Activated CD4-positive, alpha-beta T cell treated with anti-CD3 and anti-CD28 coated beads, Interleukin-2, amount 50 U/mL, for 1 hour (primary cell): ENCODE data around the gene DOP1B.
"Not testable (repeated sequence)": the region's sequence is repeated elsewhere in the genome, so short reads cannot be mapped to it uniquely, and the experiment has no call there.

ENCODE experiments used
- DNase-seq: peaks from one replicate; pipeline ENCODE4 v3.0.0-alpha.2; 2020

The DOP1B gene

DNA sequence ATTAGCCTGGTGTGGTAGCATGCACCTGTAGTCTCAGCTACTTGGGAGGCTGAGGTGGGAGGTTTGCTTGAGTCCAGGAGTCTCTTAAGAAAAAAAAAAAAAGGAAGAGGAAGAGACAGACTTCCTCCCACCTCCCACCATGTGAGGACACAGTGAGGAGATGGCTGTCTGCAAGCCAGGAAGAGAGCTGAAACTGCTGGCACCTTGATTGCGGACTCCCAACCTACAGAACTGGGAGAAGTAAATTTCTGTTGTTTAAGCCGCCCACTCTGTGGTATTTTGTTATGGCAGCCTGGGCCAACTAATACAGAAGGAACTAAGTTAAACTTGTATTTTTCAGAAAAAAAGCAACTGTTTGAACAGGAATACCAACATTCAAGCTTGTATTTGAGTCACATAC, 21.7 kb downstream of the DOP1B start:
- no peak for DNase-seq

DNA sequence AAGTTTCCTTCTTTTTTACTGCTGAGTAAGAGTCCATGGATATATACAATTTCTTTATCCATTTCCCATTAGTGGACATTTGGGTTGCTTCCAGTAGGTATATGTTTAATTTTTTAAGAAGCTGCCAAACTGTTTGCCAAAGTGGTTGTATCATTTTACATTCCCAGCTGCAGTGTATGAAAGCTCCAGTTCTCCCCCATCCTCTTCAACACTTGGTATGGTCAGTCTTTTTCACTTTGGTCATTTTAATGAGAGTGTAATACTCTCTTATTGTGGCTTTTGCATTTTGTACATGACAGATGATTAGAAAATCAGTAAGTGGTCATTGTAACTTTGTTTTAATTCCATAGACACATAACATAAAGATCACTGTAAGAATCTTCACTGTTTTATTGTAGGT, 22.5 kb downstream of the DOP1B start:
- no peak for DNase-seq

DNA sequence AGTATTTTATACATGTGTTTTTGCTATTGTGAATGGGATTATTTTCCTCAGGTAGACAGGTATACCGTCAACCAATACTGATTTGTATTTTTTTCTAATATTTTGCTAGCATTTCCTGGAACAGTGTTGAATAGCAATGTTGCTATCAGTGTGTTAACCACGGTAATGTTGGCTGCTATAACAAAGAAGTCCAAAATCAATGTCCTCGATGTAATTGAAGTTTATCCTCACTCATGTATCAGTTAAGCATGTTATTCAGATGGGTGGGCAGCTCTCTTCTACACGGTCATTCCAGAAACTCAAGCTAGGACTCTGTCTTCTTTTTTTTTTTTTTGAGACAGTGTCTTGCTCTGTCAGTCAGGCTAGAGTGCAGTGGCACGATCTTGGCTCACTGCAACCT, 24.3 kb downstream of the DOP1B start:
- no peak for DNase-seq

DNA sequence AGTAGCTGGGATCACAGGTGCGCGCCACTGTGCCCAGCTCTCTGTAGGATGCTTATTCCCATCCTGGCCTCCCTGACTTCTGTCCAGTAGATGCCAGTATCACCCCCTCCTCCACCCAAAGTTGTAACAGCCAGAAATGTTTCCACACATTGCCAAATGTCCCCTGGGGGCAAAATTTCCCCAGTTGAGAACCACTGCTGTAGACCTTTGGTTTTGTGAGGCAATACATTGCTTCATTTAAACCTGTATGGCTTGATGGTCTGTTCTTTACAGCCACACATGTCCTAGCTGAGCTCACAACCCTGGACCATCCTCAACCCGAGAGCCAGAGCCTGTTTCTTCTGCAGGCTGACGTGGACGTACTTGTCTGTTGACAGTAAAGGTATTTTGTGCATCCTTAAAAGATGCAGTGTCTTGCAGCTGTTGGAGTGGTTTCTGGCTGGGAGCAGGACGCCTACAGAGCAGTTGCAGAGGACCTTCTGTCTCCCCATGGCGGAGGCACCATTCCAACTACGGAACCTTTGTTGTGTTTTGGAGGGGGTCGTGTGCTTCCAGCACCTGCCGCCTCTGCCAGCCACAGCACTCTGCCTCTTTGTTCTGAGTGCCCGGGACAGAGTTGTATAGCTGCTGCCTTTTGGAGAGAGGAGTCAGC, 26.6 kb downstream of the DOP1B start:
- DNase-seq = no peak

DNA sequence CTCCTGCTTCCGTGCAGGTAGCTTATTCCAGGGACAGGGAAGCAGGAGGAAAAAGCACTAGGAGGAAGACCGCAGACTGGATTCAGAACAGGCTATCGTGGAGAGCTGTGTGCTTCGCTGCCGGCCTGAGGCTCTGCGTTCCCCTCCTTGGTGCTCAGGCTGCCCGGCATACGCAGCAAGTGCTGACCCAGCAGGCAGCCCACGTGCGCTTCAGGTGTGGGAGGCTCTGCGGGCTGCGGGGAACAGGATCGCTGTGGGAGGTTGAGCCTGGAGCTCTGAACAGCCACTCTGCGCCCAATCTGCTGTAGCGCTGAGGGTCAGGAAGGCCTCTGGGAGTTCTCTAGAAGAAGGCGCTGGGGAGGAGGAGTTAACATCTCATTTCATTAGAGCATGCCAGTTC, 27.9 kb downstream of the DOP1B start:
- DNase-seq = no peak

DNA sequence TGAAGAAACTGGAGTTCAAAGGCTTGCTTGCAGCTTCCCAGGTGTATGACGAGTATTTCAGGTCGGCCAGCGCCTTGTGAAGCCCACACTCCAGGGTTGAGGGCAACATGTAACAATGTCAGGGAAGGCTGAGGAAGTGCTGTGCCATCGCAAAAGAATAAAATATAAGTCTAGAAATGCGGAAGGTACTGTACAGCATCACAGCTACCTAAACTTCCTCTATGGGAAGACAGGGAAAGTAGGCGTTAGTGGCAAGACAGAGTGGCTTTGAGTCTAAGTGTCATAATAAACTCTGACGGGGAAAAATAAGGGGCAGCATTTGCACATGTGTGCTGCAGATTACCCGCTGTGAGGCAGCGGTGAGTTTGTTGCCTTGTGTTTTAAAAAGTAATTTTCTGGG, 28.9 kb downstream of the DOP1B start:
- DNase-seq = no peak

- DNase-seq = no peak
Measured at GRCh38 chr21:36186081-36186480, 29.5 kb downstream of the DOP1B start.

GRCh38 chr21:36186506-36187399, 30.1 kb downstream of the DOP1B start:
- no peak for DNase-seq

GRCh38 chr21:36188081-36188681, 31.6 kb downstream of the DOP1B start:
- no peak for DNase-seq

- no peak for DNase-seq
Measured at GRCh38 chr21:36188937-36189336, 32.3 kb downstream of the DOP1B start.

- no peak for DNase-seq
Measured at GRCh38 chr21:36190736-36191135, 34.1 kb downstream of the DOP1B start.

DNA sequence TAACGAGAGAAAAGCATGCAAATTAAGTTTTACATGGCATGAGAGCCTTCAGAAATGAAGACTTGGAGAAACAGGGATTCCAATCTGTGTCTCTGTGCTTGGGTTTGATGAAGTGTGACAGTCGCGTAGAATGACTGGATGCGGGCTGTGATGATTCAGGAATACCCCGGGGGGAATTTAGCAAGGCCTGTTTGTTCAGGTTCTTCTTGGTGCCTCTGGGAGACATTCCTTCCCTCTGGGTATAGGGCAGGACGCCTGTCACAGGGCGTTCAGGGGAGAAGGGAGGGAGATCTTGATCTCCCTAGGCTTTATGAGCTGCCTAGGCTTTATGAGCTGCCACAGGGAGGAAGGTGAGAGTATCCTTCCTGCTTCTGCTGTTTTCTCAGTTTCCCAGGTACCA, 36.6 kb downstream of the DOP1B start:
- DNase-seq = no peak

GRCh38 chr21:36194024-36194423, 37.4 kb downstream of the DOP1B start:
- no peak for DNase-seq

GRCh38 chr21:36195613-36196012, 39.0 kb downstream of the DOP1B start:
- DNase-seq = no peak

DNA sequence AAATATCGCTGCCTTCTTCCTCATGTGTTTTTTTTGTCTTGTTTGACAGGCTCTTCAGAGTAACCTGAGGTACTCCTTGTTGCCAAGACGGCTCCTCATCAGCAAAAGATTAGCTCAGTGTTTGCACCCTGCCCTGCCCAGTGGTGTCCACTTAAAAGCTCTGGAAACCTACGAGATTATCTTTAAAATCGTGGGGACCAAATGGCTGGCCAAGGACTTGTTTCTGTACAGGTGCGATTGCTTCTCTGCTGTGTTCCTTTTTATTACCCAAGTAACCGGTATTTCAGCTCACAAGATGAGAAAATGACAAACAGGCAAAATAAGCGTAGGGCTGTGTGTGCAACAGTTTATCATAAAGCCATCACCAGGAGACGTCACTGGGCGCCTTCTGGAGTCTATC, 42.4 kb downstream of the DOP1B start:
- no peak for DNase-seq

DNA sequence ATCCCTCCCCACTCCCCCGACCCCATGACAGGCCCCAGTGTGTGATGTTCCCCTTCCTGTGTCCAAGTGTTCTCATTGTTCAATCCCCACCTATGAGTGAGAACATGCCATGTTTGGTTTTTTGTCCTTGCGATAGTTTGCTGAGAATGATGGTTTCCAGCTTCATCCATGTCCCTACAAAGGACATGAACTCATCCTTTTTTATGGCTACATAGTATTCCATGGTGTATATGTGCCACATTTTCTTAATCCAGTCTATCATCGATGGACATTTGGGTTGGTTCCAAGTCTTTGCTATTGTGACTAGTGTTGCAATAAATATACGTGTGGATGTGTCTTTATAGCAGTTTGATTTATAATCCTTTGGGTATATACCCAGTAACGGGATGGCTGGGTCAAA, 43.0 kb downstream of the DOP1B start:
- DNase-seq = not testable (repeated sequence)

GRCh38 chr21:36200081-36200561, 43.5 kb downstream of the DOP1B start:
- DNase-seq = no peak

DNA sequence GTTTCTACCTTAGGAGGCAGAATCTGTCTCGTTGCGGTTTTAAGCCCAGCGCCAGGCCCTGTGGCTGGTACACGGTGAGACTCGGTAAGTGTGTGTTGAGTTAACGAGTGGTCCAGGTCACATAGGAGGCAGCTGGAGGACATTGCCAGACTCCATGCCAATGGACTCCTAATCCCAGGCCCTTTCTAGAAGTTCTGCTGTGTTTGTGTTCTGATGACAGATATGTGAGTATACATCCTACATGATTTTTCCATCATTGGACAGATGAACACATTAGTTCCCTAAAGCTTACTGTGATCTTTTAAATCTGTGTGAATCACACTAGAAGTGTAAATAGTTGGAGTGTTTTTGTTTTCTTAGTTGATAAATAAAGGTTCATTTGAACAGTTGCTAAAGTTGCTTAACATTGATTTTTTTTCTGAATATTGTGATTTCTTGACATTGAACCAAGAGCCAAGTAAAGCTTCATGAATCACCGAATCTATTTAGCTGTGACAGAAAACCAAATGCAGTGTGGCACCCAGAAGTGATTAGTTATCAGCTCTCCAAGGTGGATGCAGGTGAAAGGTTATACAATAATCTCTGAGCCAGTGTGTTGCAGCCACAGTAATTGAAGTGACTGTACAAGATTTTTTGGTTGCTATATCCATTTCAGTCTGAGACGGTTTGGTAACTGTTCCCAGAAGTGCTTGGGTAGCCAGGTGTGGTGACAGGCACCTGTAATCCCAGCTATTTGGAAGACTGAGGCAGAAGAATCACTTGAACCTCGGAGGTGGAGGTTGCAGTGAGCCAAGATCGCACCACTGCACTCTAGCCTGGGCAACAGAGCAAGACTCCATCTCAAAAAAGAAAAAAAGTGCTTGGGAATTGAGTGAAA, 46.3 kb downstream of the DOP1B start:
- DNase-seq = no peak

- DNase-seq = no peak
Measured at GRCh38 chr21:36203603-36203889, 46.9 kb downstream of the DOP1B start.

GRCh38 chr21:36204980-36205379, 48.4 kb downstream of the DOP1B start:
- no peak for DNase-seq

- no peak for DNase-seq
Measured at GRCh38 chr21:36205962-36206361, 49.3 kb downstream of the DOP1B start.
